Measurements from ENCODE around the gene CTNNA3.

CTNNA3 gene

DNA sequence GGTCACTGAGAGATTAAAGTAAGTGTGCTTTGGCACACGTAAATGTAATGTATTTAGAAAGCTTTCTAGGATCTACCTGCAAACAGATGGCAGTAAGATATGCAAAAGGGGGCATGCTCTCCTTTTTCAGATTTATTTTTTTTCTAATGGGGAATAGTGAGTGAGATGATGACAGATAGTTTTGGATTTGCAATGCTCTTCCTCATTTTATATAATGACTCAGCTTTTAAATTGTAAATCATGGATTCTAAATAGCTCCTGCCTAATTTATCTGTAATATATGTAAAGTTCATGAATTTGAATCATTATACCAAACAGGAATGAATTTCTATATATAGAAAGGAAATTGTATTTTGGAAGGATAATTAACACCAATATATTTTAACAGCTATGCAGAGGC is 1731.8 kb downstream of the CTNNA3 start:
- Histone ChIP-seq H3K27ac (ENCODE audit: extremely low read depth, low read depth, low read length) (no peak overlapping the region), H3K9me3 (ENCODE audit: control insufficient read depth, insufficient read depth, low read depth, low read length) (no peaks in the 10 kb centered on the region), H3K4me3 (ENCODE audit: low read depth, low read length) (no peak overlapping the region), H3K36me3 (ENCODE audit: control insufficient read depth in 2 of 2, insufficient read depth in 1 of 2, low read length in 2 of 2) (no peaks in the 10 kb centered on the region), H3K4me1 (ENCODE audit: control insufficient read depth, insufficient read depth, low read length) (no peaks in the 10 kb centered on the region)
- ChIA-PET POLR2A (no interaction called here), CTCF (no interaction called here)
- TF ChIP-seq ZFHX2 (tag by site-specific recombination; conservative IDR thresholded peaks at IDR 0.05) (no peak), ZNF302 (tag by site-specific recombination; IDR thresholded peaks at IDR 0.05; ENCODE audit: low read depth) (no peak), ZNF571 (tag by site-specific recombination; IDR thresholded peaks at IDR 0.05) (no peak)
- TF ChIP-seq, protein P1, sequence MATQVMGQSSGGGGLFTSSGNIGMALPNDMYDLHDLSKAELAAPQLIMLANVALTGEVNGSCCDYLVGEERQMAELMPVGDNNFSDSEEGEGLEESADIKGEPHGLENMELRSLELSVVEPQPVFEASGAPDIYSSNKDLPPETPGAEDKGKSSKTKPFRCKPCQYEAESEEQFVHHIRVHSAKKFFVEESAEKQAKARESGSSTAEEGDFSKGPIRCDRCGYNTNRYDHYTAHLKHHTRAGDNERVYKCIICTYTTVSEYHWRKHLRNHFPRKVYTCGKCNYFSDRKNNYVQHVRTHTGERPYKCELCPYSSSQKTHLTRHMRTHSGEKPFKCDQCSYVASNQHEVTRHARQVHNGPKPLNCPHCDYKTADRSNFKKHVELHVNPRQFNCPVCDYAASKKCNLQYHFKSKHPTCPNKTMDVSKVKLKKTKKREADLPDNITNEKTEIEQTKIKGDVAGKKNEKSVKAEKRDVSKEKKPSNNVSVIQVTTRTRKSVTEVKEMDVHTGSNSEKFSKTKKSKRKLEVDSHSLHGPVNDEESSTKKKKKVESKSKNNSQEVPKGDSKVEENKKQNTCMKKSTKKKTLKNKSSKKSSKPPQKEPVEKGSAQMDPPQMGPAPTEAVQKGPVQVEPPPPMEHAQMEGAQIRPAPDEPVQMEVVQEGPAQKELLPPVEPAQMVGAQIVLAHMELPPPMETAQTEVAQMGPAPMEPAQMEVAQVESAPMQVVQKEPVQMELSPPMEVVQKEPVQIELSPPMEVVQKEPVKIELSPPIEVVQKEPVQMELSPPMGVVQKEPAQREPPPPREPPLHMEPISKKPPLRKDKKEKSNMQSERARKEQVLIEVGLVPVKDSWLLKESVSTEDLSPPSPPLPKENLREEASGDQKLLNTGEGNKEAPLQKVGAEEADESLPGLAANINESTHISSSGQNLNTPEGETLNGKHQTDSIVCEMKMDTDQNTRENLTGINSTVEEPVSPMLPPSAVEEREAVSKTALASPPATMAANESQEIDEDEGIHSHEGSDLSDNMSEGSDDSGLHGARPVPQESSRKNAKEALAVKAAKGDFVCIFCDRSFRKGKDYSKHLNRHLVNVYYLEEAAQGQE (tag by site-specific recombination; IDR thresholded peaks at IDR 0.05) = no peak
- TF ChIP-seq, protein P2, sequence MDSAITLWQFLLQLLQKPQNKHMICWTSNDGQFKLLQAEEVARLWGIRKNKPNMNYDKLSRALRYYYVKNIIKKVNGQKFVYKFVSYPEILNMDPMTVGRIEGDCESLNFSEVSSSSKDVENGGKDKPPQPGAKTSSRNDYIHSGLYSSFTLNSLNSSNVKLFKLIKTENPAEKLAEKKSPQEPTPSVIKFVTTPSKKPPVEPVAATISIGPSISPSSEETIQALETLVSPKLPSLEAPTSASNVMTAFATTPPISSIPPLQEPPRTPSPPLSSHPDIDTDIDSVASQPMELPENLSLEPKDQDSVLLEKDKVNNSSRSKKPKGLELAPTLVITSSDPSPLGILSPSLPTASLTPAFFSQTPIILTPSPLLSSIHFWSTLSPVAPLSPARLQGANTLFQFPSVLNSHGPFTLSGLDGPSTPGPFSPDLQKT (IDR thresholded peaks at IDR 0.05; ENCODE audit: borderline replicate concordance, low read depth, low read length) = no peak

DNA sequence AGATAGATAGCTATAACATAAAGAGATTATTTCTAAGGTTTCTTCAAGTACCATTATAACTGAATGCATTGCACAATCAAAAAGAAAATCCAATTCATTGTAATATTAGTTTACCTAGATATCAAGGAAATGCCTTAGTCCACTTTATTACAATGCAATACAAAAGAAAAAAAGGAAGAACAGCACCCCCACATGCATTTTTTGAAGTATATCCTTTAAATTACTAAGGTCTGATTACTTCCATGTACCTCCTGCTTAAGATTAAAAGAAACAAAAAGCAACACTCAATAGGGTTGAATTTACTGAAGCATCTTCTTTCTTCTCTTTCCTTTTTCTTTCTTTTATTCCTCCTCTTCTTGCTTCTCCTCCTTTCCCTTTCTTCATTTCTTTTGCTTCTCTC is 1743.9 kb downstream of the CTNNA3 start:
- POLR2A ChIA-PET = no interaction called here
- TF ChIP-seq, protein P3, sequence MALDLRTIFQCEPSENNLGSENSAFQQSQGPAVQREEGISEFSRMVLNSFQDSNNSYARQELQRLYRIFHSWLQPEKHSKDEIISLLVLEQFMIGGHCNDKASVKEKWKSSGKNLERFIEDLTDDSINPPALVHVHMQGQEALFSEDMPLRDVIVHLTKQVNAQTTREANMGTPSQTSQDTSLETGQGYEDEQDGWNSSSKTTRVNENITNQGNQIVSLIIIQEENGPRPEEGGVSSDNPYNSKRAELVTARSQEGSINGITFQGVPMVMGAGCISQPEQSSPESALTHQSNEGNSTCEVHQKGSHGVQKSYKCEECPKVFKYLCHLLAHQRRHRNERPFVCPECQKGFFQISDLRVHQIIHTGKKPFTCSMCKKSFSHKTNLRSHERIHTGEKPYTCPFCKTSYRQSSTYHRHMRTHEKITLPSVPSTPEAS (tag by site-specific recombination; IDR thresholded peaks at IDR 0.05) = no peak
- no peak for TF ChIP-seq ZNF324 (tag by site-specific recombination; IDR thresholded peaks at IDR 0.05)
- TF ChIP-seq ZNF302 (tag by site-specific recombination; IDR thresholded peaks at IDR 0.05; ENCODE audit: low read depth) = no peak
- no peak for TF ChIP-seq ZNF169 (tag by site-specific recombination; IDR thresholded peaks at IDR 0.05)
- TF ChIP-seq ZBTB7A (tag by site-specific recombination; IDR thresholded peaks at IDR 0.05; ENCODE audit: low read depth) = no peak
- no peak for TF ChIP-seq PRDM1 (tag by site-specific recombination; IDR thresholded peaks at IDR 0.05)
- TF ChIP-seq ZNF423 (tag by site-specific recombination; IDR thresholded peaks at IDR 0.05) = no peak
- TF ChIP-seq, protein P4, sequence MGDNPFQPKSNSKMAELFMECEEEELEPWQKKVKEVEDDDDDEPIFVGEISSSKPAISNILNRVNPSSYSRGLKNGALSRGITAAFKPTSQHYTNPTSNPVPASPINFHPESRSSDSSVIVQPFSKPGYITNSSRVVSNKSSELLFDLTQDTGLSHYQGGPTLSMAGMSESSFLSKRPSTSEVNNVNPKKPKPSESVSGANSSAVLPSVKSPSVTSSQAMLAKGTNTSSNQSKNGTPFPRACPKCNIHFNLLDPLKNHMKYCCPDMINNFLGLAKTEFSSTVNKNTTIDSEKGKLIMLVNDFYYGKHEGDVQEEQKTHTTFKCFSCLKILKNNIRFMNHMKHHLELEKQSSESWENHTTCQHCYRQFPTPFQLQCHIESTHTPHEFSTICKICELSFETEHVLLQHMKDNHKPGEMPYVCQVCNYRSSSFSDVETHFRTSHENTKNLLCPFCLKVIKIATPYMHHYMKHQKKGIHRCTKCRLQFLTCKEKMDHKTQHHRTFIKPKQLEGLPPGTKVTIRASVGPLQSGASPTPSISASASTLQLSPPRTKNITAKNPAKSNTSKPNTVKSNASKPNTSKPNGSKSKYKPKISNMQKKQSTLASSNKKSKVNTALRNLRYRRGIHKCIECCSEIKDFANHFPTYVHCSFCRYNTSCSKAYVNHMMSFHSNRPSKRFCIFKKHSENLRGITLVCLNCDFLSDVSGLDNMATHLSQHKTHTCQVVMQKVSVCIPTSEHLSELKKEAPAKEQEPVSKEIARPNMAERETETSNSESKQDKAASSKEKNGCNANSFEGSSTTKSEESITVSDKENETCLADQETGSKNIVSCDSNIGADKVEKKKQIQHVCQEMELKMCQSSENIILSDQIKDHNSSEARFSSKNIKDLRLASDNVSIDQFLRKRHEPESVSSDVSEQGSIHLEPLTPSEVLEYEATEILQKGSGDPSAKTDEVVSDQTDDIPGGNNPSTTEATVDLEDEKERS (tag by site-specific recombination; IDR thresholded peaks at IDR 0.05) = no peak
- no peak for TF ChIP-seq ZEB2 (tag by site-specific recombination; IDR thresholded peaks at IDR 0.05)
- no peak for TF ChIP-seq BCL11B (tag by site-specific recombination; IDR thresholded peaks at IDR 0.05; ENCODE audit: low read depth)
- TF ChIP-seq ZNF175 (tag by site-specific recombination; IDR thresholded peaks at IDR 0.05) = no peak
- no peak for TF ChIP-seq ZNF311 (tag by site-specific recombination; IDR thresholded peaks at IDR 0.05; ENCODE audit: borderline replicate concordance)
- no peak for TF ChIP-seq YY2 (tag by site-specific recombination; IDR thresholded peaks at IDR 0.05)
- TF ChIP-seq ZNF747 (tag by site-specific recombination; IDR thresholded peaks at IDR 0.05) = no peak
- TF ChIP-seq, protein P5, sequence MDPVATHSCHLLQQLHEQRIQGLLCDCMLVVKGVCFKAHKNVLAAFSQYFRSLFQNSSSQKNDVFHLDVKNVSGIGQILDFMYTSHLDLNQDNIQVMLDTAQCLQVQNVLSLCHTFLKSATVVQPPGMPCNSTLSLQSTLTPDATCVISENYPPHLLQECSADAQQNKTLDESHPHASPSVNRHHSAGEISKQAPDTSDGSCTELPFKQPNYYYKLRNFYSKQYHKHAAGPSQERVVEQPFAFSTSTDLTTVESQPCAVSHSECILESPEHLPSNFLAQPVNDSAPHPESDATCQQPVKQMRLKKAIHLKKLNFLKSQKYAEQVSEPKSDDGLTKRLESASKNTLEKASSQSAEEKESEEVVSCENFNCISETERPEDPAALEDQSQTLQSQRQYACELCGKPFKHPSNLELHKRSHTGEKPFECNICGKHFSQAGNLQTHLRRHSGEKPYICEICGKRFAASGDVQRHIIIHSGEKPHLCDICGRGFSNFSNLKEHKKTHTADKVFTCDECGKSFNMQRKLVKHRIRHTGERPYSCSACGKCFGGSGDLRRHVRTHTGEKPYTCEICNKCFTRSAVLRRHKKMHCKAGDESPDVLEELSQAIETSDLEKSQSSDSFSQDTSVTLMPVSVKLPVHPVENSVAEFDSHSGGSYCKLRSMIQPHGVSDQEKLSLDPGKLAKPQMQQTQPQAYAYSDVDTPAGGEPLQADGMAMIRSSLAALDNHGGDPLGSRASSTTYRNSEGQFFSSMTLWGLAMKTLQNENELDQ (tag by site-specific recombination; IDR thresholded peaks at IDR 0.05; ENCODE audit: low read depth) = no peak
- no peak for TF ChIP-seq ZNF777 (tag by site-specific recombination; IDR thresholded peaks at IDR 0.05; ENCODE audit: borderline replicate concordance)
- no peak for TF ChIP-seq ZNF76 (tag by site-specific recombination; IDR thresholded peaks at IDR 0.05; ENCODE audit: borderline replicate concordance, low read depth)
- no peak for TF ChIP-seq SP7 (tag by site-specific recombination; IDR thresholded peaks at IDR 0.05)
- TF ChIP-seq GLI2 (tag by site-specific recombination; IDR thresholded peaks at IDR 0.05; ENCODE audit: borderline replicate concordance, low read depth) = no peak
- TF ChIP-seq ZNF223 (tag by site-specific recombination; IDR thresholded peaks at IDR 0.05) = no peak
- Histone ChIP-seq H3K36me3 (ENCODE audit: control insufficient read depth in 2 of 2, insufficient read depth in 1 of 2, low read length in 2 of 2) (no peaks in the 10 kb centered on the region), H3K27ac (ENCODE audit: extremely low read depth, low read depth, low read length) (no peak overlapping the region), H3K4me1 (ENCODE audit: control insufficient read depth, insufficient read depth, low read length) (no peaks in the 10 kb centered on the region), H3K9me3 (ENCODE audit: control insufficient read depth, insufficient read depth, low read depth, low read length) (no peaks in the 10 kb centered on the region), H3K4me3 (ENCODE audit: low read depth, low read length) (no peak overlapping the region)
- CTCF ChIA-PET = interaction anchor here (0.7 kb wide), 2 partner anchors 236 to 980 kb away, joined by 3 to 4 read pairs; no protein-coding TSS in a partner anchor
